HG02943 (cell line): ENCODE results near the gene EFNA1.

ENCODE experiments used
- ATAC-seq: cut with Tn5 transposase; IDR thresholded peaks from one replicate; pipeline ENCODE4 v1.9.1; 2021; ENCODE audit warnings: mild to moderate bottlenecking, low read depth, moderate library complexity; ENCODE audit not compliant: unreplicated experiment

Gene EFNA1

GRCh38 chr1:155127105-155127966 lies at the start of gene EFNA1:
Gene EFNA1, plus strand, starts transcription at chr1:155127876. Its CDS starts 102 bp downstream, at chr1:155127978.
- no peak for ATAC-seq

- no peak for ATAC-seq
Measured at GRCh38 chr1:155078469-155079209, 49.0 kb upstream of the EFNA1 start, which contains the start of gene EFNA3. Gene EFNA3, plus strand, starts transcription at chr1:155078837. Its CDS starts 105 bp downstream, at chr1:155078942.

DNA sequence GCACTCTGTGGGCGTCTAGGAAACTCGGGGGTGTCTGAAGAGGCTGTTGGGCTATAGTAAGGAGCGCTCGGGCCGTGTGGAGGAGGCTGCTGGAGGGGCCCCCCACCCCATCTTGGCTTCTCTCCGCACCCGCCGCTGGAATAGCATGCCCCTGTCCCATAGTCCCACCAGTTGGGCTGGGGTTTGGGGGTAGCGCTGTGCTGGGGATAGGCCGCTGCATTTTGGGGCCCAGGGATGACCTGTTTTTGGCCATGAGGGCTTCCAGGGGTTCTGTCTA lies 48.5 kb upstream of the EFNA1 start:
- no peak for ATAC-seq

DNA sequence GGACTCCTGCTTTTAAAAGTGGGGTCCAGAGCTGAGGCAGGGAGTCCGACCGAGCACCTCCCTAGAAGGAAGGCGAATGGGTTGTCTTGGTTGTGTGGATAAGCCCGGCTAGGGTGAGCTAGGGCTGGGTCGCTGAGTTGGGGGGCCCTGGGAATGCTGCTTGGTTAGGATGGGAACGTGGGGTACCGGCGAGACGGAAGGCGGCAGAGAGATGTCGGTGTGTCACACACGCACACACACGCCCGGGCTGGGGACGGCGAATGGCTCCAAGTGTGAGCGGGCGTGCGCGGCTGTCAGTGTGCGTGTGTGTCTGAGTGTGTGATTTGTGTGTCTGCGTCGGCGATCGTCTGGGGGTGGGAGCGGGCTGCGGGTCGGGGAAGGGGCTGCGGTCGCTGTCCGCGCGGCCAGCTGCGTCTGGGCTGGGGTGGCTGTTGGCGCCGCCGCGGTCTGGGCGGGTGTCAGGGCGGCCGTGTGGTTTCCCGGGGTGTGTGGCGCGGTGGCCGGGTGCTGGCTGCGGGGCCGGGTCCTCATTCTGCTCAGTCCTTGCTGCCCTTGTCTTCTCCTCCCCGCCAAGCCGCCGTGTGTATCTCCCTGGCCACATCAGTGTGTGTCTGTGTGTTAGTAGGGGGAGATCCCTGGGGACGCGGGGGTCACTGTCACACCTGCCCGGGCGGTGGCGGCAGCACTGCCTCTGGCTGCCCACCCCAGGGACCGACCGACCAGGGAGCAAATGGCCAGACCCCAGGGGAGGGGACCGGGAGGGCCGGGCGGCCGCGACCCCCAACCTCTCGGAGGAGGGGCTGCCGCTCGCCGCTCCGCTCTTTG lies 48.0 kb upstream of the EFNA1 start:
- no peak for ATAC-seq

DNA sequence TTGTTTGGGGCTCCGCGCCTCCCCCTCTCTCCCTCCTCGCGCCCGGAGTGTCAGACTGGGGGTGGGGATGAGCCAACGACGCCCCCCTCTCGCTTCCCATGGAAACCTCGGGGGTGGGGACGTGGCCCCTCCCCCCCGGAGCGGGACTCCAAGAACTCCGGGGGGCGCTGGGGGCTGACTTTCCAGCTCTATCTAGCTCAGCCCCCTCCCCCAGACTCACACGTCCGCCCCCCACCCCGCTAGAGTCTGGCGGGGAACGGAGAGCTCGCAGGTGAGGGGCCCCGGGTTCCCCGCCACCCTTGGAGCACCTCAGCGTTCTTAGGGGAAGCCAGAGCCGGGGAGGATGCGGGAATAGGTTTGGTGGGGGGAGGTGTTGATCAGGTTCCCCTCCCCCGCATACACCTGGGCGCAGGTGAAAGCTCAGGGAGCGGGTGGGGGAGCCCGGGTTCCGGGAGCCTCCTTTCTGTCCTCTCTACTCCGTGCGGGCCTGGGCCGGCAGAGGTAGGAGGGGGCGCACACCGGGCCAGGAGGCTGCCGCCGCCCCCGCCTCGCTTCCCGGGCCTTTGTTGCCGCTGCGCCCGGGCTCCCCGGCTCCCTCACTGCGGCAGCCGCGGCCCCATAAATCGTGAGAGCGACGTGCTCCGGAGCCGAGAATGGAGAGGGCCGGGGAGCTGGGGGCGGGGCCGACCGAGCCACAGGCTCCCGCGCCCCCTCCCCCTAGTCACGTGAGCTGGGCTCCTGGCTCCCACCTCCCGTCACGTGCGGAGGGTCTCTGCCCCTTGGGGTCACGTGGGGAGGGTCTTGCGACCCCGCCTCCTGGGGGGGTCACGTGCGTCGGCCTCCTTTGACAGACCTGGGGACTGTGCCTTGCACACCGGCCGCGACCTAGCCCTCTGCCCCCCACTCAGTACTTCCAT lies 47.1 kb upstream of the EFNA1 start:
- ATAC-seq, result no peak

DNA sequence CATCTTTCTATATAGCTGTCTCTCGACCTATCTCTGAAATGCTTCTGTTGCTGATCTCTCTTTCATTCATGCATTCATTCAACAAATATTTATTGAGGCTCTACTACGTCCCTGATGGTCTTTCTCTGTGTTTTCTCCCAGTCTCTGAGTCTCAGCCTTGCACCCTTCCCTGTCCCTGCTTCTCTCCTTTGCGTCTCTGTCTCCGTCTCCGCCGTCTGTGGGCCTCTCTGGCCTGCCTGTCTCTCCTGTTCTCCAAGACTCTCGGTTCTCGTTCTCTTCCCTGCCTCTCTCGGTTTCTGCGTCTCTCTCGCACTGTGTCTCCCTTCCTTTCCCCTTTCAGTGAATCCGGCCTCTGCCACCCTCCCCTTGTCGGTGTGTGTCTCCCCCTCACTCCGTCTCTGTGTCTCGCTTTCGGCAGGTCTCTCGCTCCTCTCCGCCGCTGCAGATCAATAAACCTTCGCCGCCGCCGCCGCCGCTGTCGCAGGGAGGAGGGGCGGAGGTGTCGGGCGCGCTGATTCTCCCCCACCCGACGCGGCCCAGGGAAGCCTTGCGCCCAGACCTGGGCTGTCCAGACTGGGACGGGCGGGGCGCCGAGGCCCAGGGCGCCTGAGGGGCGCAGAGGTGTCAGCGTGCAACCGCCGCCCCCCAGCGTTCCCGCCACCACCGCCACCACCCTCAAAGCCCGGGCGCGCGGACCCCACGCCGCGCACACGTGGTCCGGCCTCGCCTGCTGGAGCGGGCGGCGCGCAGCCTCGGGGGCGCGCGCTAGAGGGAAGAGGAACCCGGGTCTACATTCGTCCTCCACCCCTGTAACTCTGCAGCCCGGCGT lies 46.0 kb upstream of the EFNA1 start:
- no peak for ATAC-seq

DNA sequence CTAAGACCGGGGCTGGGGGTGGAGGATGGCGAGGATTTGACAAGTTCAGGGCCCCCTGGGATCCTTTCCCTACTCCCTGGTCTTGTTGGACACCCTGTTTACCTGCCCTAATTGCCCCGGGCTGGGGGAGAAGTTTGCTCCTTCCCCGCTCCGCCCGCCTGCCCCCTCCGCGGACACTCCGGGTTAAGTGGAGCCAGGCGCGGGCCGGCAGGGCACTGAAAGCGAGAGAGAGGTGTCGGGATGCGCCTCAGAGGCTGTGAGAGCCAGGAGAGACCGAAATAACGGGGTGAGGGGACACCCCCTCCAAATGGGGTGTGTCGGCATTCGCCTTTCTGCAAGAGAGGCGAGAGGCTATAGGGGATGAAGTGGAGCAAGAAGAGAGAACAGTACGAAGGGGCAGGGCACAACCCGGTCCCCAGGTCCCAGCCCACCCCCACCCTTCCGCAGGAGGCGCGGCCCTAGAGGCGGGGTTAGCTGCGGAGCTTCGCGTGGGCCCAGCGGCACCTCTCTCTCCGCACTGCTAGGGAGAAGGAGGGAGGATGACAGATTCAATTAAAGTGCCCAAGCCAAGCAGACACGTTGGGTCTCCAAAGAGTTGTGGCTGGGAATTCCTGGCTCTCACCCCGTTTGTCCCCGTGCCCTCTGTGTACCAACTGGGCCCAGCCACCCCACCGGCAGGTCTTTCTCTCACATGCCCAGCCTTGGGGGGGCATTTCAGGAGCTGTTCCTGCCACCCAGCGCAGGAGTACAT lies 45.2 kb upstream of the EFNA1 start:
- no peak for ATAC-seq

DNA sequence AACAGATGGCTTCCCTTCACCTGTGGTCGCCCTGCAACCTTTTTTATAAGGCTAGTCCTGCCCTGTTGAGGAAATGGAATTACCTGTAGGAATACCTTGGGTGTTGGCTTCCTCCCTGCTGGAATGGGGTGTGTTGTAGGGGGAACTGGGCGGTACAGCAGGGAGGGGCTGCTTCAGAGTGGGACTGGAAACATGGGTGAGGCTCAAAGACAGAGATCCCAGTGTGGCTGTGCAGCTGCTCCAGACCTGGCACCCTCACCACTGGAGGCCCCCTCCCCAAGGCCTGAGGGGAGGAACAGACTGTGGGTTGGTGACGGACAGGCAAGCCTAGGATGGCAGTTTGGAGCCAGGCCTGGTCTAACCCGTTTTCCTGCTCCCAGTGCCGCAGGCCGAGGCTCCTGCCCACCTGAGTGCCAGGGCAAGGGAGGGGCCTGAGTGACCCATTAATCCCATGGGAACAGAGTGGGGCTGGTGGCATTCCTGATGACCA lies 44.6 kb upstream of the EFNA1 start:
- no peak for ATAC-seq

GRCh38 chr1:155083865-155084721 lies 43.6 kb upstream of the EFNA1 start:
- no peak for ATAC-seq

DNA sequence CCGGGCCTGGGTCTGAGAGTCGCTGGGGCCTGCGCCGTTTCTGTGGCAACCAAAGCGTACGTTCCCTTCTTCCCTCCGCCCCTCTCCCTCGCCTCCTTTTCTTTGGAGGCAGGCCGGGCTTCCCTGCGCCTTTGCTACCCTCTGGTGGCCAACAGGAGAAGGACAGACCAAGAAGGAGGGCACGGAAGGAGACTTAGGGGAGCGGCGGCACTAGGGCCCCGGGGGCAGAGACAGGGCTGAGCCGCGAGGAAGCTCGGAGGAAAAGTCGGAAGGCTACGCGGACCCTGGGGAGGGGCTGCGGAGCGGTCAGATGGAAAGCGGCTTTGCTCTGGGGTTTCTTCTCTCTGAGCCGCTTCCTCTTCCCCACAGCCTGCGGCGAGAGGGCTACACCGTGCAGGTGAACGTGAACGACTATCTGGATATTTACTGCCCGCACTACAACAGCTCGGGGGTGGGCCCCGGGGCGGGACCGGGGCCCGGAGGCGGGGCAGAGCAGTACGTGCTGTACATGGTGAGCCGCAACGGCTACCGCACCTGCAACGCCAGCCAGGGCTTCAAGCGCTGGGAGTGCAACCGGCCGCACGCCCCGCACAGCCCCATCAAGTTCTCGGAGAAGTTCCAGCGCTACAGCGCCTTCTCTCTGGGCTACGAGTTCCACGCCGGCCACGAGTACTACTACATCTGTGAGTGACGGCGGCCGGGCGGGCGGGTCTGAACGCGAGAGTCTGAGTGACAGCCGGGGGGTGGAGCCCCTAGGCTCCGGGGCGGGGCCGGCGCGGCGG lies 42.8 kb upstream of the EFNA1 start:
- peak; percentile 75 for ATAC-seq

GRCh38 chr1:155085504-155086127 lies 42.1 kb upstream of the EFNA1 start:
- no peak for ATAC-seq

- ATAC-seq, result no peak
Measured at GRCh38 chr1:155086128-155086741, 41.4 kb upstream of the EFNA1 start.

DNA sequence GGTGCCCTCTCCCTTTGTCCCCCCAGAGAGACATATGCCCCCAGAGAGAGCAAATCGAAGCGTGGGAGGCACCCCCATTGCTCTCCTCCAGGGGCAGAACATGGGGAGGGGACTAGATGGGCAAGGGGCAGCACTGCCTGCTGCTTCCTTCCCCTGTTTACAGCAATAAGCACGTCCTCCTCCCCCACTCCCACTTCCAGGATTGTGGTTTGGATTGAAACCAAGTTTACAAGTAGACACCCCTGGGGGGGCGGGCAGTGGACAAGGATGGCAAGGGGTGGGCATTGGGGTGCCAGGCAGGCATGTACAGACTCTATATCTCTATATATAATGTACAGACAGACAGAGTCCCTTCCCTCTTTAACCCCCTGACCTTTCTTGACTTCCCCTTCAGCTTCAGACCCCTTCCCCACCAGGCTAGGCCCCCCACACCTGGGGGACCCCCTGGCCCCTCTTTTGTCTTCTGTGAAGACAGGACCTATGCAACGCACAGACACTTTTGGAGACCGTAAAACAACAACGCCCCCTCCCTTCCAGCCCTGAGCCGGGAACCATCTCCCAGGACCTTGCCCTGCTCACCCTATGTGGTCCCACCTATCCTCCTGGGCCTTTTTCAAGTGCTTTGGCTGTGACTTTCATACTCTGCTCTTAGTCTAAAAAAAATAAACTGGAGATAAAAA lies 40.7 kb upstream of the EFNA1 start:
- no peak for ATAC-seq

GRCh38 chr1:155091071-155092051 lies 36.3 kb upstream of the EFNA1 start:
- no peak for ATAC-seq
